Stimulated activated CD4-positive, alpha-beta T cell treated with anti-CD3 and anti-CD28 coated beads, Interleukin-2, amount 100 ng/mL, for 24 hours (primary cell): ENCODE measurements around the gene ULBP2.
"Not testable (repeated sequence)": the region's sequence is repeated elsewhere in the genome, so short reads cannot be mapped to it uniquely, and the experiment has no call there.

ENCODE experiments used
- DNase-seq, 2 donors: peaks; one replicate each; pipeline ENCODE4 v3.0.0-alpha.2; 2020

The ULBP2 gene

GRCh38 chr6:149974825-149975224 is 33.0 kb downstream of the ULBP2 start:
- no peak for DNase-seq

GRCh38 chr6:149975400-149975799 is 33.6 kb downstream of the ULBP2 start:
- DNase-seq = no peak

GRCh38 chr6:149977221-149977620 is 35.4 kb downstream of the ULBP2 start:
- DNase-seq = no peak

GRCh38 chr6:149978610-149979009 is 36.8 kb downstream of the ULBP2 start:
- no peak for DNase-seq

- DNase-seq = no peak
Observed at GRCh38 chr6:149979293-149979692, 37.5 kb downstream of the ULBP2 start.

GRCh38 chr6:149983145-149983544 is 41.3 kb downstream of the ULBP2 start:
- DNase-seq = no peak

- no peak for DNase-seq
Observed at GRCh38 chr6:149984773-149985172, 43.0 kb downstream of the ULBP2 start.

- no peak for DNase-seq
Observed at GRCh38 chr6:149985481-149985937, 43.7 kb downstream of the ULBP2 start.

- DNase-seq = no peak
Observed at GRCh38 chr6:149987602-149988107, 45.8 kb downstream of the ULBP2 start.

GRCh38 chr6:149988550-149989346 is 46.9 kb downstream of the ULBP2 start:
- no peak for DNase-seq

GRCh38 chr6:149990212-149990660 is 48.4 kb downstream of the ULBP2 start:
- no peak for DNase-seq

- DNase-seq = no peak
Observed at GRCh38 chr6:149990661-149991471, 49.1 kb downstream of the ULBP2 start.

- not testable (repeated sequence) for DNase-seq
Observed at GRCh38 chr6:149991472-149991795, 49.6 kb downstream of the ULBP2 start.

GRCh38 chr6:149991838-149992237 is 50.0 kb downstream of the ULBP2 start:
- DNase-seq = no peak

- DNase-seq = no peak
Observed at GRCh38 chr6:149995235-149995750, 53.5 kb downstream of the ULBP2 start.

GRCh38 chr6:149995971-149996370 is 54.2 kb downstream of the ULBP2 start:
- DNase-seq = no peak
